ENCODE results near the gene TEAD1. TPM values are rescaled to one million over a fixed set of nuclear protein-coding genes. Genes with fewer than 3 reads are reported as not detected.

Gene TEAD1
- polyA plus RNA-seq, 1 donor (not counting 4 experiments of a cell fraction or from before 2014, with no cell fraction given), result 32.7 TPM

- H3K27ac ChIP-seq (ENCODE audit: control insufficient read depth, insufficient read depth, low read length), result peak overlapping the region; percentile 86
- H3K27me3 ChIP-seq (ENCODE audit: control insufficient read depth, extremely low read depth, insufficient read depth, low read length), result no peaks in the 10 kb centered on the region
- peaks cover 13% of the 10 kb centered on the region for H3K9me1 ChIP-seq (ENCODE audit: control insufficient read depth, extremely low read depth, insufficient read depth, low read length)
- peak overlapping the region; percentile 82 for H3K4me2 ChIP-seq (ENCODE audit: control insufficient read depth, extremely low read depth, insufficient read depth, low read depth, low read length)
- H3K79me2 ChIP-seq (ENCODE audit: control insufficient read depth, insufficient read depth, low read length), result peaks cover 61% of the 10 kb centered on the region
- H3K9ac ChIP-seq (ENCODE audit: control insufficient read depth, extremely low read depth, insufficient read depth, low read length), result peak overlapping the region; percentile 61
- H3K4me1 ChIP-seq (ENCODE audit: control insufficient read depth, extremely low read depth, insufficient read depth, low read length), result peaks cover 66% of the 10 kb centered on the region
- dilution Hi-C loops (cut with MboI; ENCODE audit: extremely low pct_ligation_motif_present, low sequenced_read_pairs), result no loop called here
- H3K36me3 ChIP-seq (ENCODE audit: control insufficient read depth in 2 of 2, extremely low read depth in 1 of 2, insufficient read depth in 2 of 2, low read length in 2 of 2), result peaks cover 3 to 4% of the 10 kb centered on the region in 2 experiments
- H3K9me3 ChIP-seq (ENCODE audit: control insufficient read depth, low read depth, low read length), result no peaks in the 10 kb centered on the region
- no peaks in the 10 kb centered on the region for H4K20me1 ChIP-seq (ENCODE audit: control insufficient read depth, extremely low read depth, insufficient read depth, low read length)
- H3K4me3 ChIP-seq (ENCODE audit: control insufficient read depth in 2 of 3, extremely low read depth in 1 of 3, insufficient read depth in 2 of 3, low read depth in 1 of 3, low read length in 3 of 3), result peak overlapping the region in 2 of 3 experiments; percentile 32 to 56
- H2AFZ ChIP-seq (ENCODE audit: control insufficient read depth, low read length), result no peak overlapping the region
- FAIRE-seq (peak; percentile 89), DNase-seq (ENCODE audit: low read depth, low spot score) (no peak)
- TF ChIP-seq EZH2 (IDR thresholded peaks at IDR 0.05; ENCODE audit: low read length) (no peak), CTCF (optimal IDR thresholded peaks at IDR 0.05 in 1 of 3, IDR thresholded peaks at IDR 0.05 in 1 of 3, conservative IDR thresholded peaks at IDR 0.05 in 1 of 3; ENCODE audit: extremely low read depth in 1 of 3, insufficient read depth in 2 of 3, low read length in 3 of 3) (no peak)
Measured at GRCh38 chr11:12800032-12800671, 125.9 kb downstream of the TEAD1 start.

- Histone ChIP-seq H3K27ac (ENCODE audit: control insufficient read depth, insufficient read depth, low read length) (peak overlapping the region; percentile 86), H3K36me3 (ENCODE audit: control insufficient read depth in 2 of 2, extremely low read depth in 1 of 2, insufficient read depth in 2 of 2, low read length in 2 of 2) (no peaks in the 10 kb centered on the region), H3K79me2 (ENCODE audit: control insufficient read depth, insufficient read depth, low read length) (peaks cover 63% of the 10 kb centered on the region), H3K9me3 (ENCODE audit: control insufficient read depth, low read depth, low read length) (no peaks in the 10 kb centered on the region), H2AFZ (ENCODE audit: control insufficient read depth, low read length) (no peak overlapping the region), H3K9me1 (ENCODE audit: control insufficient read depth, extremely low read depth, insufficient read depth, low read length) (peaks cover 13% of the 10 kb centered on the region), H3K4me2 (ENCODE audit: control insufficient read depth, extremely low read depth, insufficient read depth, low read depth, low read length) (peak overlapping the region; percentile 82), H3K4me3 (ENCODE audit: control insufficient read depth in 2 of 3, extremely low read depth in 1 of 3, insufficient read depth in 2 of 3, low read depth in 1 of 3, low read length in 3 of 3) (no peak overlapping the region), H4K20me1 (ENCODE audit: control insufficient read depth, extremely low read depth, insufficient read depth, low read length) (no peaks in the 10 kb centered on the region), H3K4me1 (ENCODE audit: control insufficient read depth, extremely low read depth, insufficient read depth, low read length) (peaks cover 71% of the 10 kb centered on the region), H3K9ac (ENCODE audit: control insufficient read depth, extremely low read depth, insufficient read depth, low read length) (no peak overlapping the region), H3K27me3 (ENCODE audit: control insufficient read depth, extremely low read depth, insufficient read depth, low read length) (no peaks in the 10 kb centered on the region)
- DNase-seq (ENCODE audit: low read depth, low spot score) (no peak), FAIRE-seq (no peak)
- dilution Hi-C loops (cut with MboI; ENCODE audit: extremely low pct_ligation_motif_present, low sequenced_read_pairs), result no loop called here
- no peak for TF ChIP-seq EZH2 (IDR thresholded peaks at IDR 0.05; ENCODE audit: low read length)
- no peak for TF ChIP-seq CTCF (optimal IDR thresholded peaks at IDR 0.05 in 1 of 3, IDR thresholded peaks at IDR 0.05 in 1 of 3, conservative IDR thresholded peaks at IDR 0.05 in 1 of 3; ENCODE audit: extremely low read depth in 1 of 3, insufficient read depth in 2 of 3, low read length in 3 of 3)
Measured at GRCh38 chr11:12800871-12801270, 126.7 kb downstream of the TEAD1 start.
